HepG2 (cell line): ENCODE results near the gene HNRNPA1.

Experiments used
- SMAD1 ChIP-seq: sonication (generic); formaldehyde crosslinking; IDR thresholded peaks from 2 replicates; pipeline ENCODE4 v1.4.0; 2020; ENCODE audit warnings: missing genetic modification reagents, low read depth, mild to moderate bottlenecking, borderline replicate concordance
- TCF12 ChIP-seq, 2 experiments: fragments of 450-650 bp in 1 of 2; sonication (generic) in 1 of 2; formaldehyde crosslinking in 1 of 2; IDR thresholded peaks; 2 replicates each; pipeline versions ENCODE4 v1.6.1 to v1.8.0; 2017 to 2022; ENCODE audit warnings: antibody characterized with exemption in 1 of 2, mild to moderate bottlenecking in 1 of 2, missing genetic modification reagents in 1 of 2, moderate library complexity in 1 of 2

GRCh38 chr12:54261815-54262402 lies 18.6 kb upstream of the HNRNPA1 start:
- TF ChIP-seq TCF12 (IDR thresholded peaks at IDR 0.05) (no peak), TCF12 (CRISPR knock-in tag; IDR thresholded peaks at IDR 0.05) (no peak), SMAD1 (CRISPR knock-in tag) (no peak)
